ENCODE data around the gene U2AF2.
"Not testable (repeated sequence)": the region's sequence is repeated elsewhere in the genome, so short reads cannot be mapped to it uniquely, and the experiment has no call there.

The U2AF2 gene

GRCh38 chr19:55692681-55693081 lies 37.8 kb downstream of the U2AF2 start:
- DNase-seq: no peak

DNA sequence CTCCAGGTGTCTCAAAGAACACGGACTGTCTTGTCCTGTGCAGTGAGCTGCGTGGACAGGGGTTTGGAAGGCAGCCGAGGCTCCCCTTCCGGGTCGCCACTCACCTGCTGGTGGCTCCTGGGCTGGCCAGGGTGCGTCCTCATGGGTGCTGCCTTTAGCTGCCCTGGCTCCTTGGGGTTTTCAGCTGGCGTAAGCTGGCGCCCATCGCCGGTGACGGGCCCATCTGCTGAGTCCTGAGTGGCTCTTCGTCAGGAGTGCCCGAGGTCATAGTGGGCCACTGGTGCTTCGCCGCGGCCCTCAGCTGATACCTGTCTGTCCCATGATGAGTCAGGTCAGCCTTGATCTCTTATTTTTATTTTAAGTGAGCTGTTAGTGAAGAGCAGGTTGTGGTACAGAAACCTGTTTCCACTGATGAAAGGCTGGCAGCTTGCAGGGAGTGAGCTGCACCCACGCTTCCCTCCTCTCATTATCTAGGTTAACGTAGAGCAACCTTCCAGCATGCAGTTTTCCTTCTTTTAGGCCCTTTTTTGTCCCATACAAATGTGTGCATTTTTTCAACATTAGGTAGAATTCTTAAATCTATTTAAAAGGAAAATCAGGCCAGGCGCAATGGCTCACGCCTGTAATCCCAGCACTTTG lies 38.6 kb downstream of the U2AF2 start:
- no peak for DNase-seq

DNA sequence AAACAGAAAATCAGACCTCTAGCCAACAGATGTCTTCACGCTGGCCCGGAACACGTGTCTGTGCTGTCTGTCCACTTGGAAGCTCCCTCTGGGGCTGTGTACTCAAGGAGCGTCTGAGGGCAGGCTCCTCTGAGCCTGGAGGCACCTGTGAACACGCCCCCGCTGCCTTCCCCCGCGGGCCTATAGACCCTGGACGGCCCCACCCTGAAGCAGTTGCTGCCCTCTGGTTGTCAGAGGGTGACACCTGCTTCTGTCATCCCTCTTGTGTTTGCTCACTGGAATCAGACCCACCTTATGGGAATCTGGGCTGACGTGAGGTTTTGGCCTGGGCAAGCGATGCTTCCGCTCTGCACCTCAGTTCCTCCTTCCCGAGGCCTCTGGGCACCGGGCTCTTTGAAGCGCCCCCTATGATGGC lies 39.4 kb downstream of the U2AF2 start:
- no peak for DNase-seq

DNA sequence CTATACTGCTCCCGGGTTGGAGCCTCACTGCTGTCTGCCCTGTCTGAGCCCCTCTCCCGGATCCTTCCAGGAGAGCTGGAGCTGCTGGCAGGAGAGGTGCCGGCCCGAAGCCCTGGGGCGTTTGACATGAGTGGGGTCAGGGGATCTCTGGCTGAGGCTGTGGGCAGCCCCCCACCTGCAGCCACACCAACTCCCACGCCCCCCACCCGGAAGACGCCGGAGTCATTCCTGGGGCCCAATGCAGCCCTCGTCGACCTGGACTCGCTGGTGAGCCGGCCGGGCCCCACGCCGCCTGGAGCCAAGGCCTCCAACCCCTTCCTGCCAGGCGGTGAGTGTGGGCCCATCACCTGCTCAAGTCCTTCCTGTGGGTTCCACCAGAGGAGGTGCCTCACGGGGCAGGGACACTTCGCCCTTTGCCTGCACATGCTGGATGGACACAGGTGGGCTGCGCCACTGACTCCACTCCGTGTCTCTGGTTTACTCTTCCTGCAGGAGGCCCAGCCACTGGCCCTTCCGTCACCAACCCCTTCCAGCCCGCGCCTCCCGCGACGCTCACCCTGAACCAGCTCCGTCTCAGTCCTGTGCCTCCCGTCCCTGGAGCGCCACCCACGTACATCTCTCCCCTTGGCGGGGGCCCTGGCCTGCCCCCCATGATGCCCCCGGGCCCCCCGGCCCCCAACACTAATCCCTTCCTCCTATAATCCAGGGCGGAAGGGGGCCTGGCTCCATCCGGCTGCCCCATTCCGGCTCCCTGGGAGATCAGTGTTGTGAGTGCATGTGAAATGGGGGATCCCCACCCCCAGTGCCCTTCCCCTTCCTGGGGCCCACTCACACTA lies 40.0 kb downstream of the U2AF2 start:
- no peak for DNase-seq

DNA sequence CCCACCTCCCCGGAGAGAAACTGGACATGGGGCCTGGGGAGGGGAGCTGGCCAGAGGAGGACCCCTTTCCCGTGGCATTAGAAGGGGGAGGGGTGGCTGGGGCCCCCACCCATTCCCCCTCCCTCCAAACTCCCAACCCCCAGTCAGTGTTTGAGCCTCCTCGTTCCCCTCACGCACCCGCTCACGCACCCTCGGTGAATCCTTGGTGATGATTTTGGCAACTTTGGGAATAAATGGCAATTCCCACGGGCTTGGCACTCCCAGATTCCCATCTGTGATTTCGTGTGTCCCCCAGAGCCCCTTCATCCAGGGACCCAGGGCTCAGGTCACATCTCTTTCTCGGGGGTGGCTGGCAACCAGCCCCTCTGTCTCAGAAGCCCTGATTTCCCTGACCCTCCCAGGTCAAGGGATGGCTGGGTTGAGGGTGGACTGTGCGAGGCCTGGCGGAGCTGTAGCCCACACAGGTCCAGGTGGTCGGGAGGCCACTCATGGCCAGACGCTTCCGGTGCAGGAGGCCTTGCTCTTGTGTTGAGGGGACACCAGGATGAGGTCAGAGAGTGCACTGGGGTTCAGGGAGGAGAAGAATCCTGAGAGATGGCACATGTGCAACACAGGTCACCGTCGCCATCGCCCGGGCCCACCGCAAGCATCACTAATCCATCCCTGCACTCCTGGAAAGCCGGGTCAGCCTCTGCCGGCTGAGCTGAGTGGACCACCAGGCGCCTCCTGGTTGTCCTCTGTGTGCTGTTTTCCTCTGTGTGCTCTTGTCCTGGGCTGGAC lies 40.9 kb downstream of the U2AF2 start:
- DNase-seq: no peak

DNA sequence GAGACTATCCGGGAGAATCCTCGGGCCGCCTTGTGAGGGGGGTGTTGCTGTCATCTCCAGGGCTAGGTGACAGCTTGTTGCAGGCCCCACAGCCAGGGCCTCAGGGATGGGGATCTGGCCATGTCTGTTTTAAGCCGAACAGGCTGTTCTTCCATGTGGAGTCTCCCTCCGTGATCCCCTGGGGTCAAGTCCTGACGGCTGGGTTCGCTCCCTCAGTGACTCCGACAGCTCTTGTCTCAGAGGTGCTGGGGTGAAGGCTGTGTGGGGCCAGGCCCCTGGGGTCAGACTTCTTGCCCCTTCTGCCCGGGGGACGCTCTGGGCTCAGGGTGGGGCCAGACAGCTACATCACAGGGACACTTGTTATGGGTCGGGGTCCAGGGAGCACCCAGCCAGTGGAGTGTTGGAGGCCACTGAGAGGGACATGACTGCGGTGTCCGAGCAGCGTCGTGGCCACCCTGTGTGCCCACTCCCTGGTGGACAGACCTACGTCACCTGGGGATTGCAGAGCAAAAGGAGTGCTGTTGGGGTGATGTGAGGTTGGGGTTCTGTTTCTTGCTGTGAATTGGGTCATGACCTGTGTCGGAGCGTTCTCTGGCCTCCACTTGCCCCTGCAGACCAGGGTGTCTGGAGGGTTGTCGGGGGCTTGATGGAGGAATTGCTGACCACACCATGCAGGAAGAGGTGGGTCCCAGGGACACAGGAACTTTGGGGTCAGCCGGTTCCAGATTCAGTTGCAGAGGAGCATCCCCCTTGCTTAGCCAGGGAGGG lies 41.6 kb downstream of the U2AF2 start:
- no peak for DNase-seq

DNA sequence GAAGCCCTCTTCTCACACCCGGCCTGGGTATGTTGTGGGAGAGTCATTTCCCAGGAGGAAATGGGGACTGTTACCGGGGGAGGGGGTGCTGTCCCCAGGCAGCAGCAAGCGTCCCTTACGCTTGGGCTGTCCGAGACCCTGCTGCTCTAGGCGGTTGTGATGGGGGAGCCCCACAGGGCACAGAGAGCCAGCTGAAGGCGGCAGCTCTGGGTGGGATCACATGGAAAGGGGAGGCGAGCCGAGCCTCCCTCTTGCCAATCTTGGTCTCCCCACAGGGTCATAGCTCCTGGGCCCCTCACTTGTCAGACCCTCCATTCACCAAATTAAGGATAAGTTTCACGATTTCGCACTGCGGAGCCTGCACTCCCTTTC lies 42.2 kb downstream of the U2AF2 start:
- no peak for DNase-seq

DNA sequence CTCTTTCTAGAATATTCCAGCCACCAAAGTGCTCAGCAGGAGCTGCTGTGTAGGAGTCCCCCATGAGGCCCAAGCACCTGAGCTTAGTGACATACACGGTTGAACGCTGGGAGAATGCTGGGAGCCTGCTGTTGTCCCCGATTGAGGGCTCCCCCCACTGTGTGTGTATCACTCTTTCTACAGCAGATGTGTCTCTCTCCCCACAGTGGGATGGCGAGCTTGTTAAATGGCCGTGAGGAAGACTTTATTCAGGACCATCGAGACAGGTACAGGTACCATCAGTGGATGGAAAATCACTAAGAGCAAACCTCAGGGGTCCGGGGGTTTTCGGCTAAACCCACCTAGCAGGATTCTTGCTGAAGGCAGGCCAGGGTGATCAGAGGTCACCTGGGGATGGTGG lies 42.9 kb downstream of the U2AF2 start:
- no peak for DNase-seq

GRCh38 chr19:55698256-55698655 lies 43.4 kb downstream of the U2AF2 start:
- no peak for DNase-seq

GRCh38 chr19:55699221-55699620 lies 44.4 kb downstream of the U2AF2 start:
- DNase-seq: no peak

GRCh38 chr19:55700813-55701212 lies 46.0 kb downstream of the U2AF2 start:
- DNase-seq: no peak

DNA sequence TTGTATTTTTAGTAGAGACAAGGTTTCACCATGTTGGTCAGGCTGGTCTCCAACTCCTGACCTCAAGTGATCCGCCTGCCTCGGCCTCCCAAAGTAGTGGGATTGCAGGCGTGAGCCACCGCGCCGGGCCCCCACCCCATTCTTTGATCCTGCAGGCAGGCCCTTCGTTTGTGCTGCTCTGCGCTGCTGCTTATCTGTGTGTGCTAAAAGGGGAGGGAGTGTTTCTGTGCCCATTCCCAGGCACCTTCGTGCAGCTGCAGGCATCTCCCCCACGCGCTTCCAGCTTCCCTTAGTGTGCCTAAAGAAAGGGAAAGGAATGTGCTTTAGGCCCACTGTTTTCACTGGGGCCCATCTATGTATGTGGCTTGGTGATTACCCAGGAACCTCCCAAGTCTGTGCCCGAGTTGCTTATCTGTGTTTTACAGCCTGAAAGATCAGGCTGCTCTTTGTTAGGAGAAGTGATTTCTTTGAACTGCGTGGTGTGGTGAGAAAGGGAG lies 47.3 kb downstream of the U2AF2 start:
- DNase-seq: no peak

- peak; percentile 16 to 51 for DNase-seq
Observed at GRCh38 chr19:55703790-55704215, 49.0 kb downstream of the U2AF2 start.

DNA sequence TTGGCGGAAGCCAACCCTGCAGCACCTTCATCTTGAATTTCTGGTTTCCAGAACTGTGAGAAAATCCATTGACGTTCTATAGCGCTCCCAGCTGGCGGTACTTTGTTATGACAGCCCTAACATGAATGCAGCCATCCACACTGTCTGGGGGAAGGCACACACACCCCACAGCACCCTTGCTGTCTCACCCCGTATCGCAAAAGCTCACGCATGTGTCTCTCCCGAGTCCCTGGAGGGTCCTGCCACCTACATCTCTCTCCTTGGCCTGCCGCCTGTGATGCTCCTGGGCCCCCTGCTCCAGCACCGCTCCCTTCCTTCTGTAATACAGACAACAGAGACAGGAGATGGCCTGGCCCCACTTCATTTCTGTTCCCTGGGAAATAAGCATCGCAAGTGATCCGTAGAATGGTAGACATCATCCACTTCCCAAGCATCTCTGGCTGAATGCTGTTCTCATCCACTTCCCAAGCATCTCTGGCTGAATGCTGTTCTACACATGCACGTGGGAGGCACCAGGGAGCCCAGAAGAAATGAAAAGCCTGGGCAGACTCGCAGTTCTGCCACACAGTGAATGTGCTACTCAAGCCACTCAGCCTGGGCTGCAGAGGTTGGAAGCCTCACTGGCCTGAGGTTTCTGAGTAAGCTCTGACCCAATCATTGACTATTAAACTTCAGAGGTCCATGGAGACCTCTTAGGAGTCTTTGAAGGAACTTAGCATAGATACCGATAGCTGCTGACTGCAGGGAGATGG lies 49.8 kb downstream of the U2AF2 start:
- DNase-seq: no peak

DNA sequence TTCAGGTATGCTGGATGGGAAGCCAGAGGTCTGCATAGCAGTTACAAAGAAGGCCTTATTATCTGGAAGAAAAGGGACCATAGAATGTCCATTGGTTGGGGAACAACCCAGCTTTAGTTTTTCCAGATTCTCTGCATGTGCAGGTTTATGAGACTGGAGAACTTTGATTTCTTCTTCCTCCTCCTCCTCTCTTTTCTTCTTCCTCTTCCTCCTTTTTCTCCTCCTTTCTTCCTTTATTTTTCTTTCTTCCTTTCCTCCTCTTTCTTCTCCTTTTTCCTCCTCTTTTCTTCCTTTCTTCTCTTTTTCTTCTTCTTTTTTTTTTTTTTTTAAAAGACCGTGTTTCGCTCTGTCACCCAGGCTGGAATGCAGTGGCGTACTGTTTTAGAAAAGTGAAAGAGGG lies 51.1 kb downstream of the U2AF2 start:
- no peak for DNase-seq

DNA sequence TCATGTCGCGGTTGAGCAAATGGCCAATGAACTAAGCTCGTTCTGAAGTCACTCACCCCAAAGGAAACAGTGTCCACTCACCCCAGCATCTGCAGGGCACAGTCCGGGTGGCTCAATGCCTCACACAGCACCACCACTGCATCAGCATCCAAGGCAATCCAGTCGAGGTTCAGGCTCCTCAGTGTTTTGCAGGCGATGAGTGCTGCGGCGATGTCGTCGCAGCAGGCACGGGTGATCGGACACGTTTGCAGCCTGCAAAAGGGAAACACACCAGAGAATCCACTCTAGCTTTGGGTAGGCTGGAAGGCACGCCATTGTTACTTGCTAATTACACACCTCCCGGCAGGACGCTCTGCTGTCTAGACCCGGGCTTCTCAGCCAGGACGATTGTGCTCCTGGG lies 56.9 kb downstream of the U2AF2 start:
- no peak for DNase-seq

DNA sequence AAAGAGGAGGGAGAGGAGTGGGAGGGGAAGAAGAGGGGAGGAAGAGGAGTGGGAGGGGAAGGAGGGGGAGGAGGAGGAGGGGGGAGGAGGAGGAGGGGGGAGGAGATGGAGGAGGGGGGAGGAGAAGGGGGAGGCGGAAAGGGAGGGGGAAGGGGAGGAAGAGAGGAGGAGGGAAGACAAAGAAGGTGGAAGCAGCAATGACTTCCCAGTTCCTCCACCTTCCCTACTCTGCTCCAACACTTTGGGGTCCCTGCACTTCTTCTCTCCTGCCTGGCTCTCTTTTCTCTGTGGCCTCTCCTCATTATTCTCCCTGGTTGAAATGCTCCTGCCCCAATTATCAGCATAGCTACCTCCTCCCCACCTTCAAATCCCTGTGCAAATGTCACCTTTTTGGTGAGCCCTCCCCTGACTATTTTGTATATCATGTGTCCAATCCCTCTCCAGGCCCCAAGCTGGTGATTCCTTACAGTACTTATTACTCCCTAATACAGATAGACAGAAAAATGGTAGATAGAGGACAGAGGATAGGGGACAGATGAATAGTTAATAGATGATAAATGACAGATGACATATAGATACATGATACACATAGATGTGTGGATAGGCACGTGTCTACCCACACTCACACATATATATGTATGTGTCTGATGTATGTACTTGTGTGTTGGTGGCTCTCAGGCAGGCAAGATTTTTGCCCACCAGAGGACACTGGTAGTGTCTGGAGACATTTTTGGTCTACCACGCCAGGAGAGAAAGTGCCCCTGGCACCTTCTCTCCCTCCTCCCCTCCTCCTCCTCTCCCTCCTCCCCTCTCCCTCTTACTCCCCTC lies 58.2 kb downstream of the U2AF2 start:
- DNase-seq: no peak

GRCh38 chr19:55716531-55716930 lies 61.7 kb downstream of the U2AF2 start:
- DNase-seq: no peak

- DNase-seq: no peak
Observed at GRCh38 chr19:55717251-55717650, 62.4 kb downstream of the U2AF2 start.

DNA sequence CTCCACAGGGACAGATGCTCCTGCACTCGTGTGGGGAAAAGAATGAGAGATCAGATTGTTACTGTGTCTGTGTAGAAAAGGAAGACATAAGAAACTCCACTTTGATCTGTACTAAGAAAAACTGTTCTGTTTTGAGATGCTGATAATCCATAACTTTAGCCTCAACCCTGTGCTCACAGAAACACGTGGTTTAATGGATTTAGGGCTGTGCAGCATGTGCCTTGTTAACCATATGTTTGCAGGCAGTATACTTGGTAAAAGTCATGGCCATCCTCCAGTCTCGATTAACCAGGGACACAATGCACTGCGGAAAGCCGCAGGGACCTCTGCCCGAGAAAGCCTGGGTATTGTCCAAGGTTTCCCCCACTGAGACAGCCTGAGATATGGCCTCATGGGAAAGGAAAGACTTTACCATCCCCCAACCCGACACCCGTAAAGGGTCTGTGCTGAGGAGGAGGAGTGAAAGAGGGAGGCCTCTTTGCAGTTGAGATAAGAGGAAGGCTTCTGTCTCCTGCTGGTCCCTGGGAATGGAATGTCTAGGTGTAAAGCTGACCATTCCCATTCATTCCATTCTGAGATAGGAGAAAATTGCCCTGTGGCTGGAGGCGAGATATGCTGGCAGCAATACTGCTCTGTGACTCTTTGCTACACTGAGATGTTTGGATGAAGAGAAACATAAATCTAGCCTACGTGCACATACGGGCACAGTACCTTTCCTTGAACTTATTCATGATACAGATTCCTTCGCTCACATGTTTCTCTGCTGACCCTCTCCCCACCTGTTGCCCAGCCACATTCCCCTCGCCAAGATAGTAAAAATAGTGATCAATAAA lies 63.3 kb downstream of the U2AF2 start:
- not testable (repeated sequence) for DNase-seq
